A673 (cell line): ENCODE measurements around the gene UEVLD. TPM values are rescaled to one million over a fixed set of nuclear protein-coding genes. Genes with fewer than 3 reads are reported as not detected.

Experiments
- BruUV-seq: library from RNA; stranded (reverse); fragments of 400-500 nt; replicated peaks from 2 replicates; lab custom pipeline; 2021; lab: Mats Ljungman, UMichigan
- CTCF ChIA-PET: fragments of 300-600 bp; sonication (Branson Sonifier 250); formaldehyde crosslinking; loops from one replicate; lab custom pipeline; 2022; ENCODE audit warnings: antibody characterized with exemption; lab: Charles Lee
- POLR2A ChIA-PET: fragments of 300-600 bp; sonication (Branson Sonifier 250); formaldehyde crosslinking; loops from one replicate; lab custom pipeline; 2022; ENCODE audit warnings: antibody characterized with exemption; ENCODE audit not compliant: low non-redundant PET; lab: Charles Lee
- DNase-seq: peaks from one replicate; pipeline ENCODE4 v3.0.0-alpha.2; 2015; ENCODE audit warnings: low spot score
- H3K27ac ChIP-seq: fragments of 200-600 bp; sonication (generic); 2 replicates; pipeline ENCODE4 v1.5.1; 2016; ENCODE audit warnings: mixed run types, low read depth, mild to moderate bottlenecking, mixed read lengths, antibody characterized with exemption, low read length; ENCODE audit not compliant: poor library complexity, severe bottlenecking
- H3K27me3 ChIP-seq: fragments of 200-600 bp; sonication (generic); replicated peaks from 2 replicates; pipeline ENCODE4 v1.6.1; 2017; ENCODE audit warnings: mixed run types, low read depth, mild to moderate bottlenecking, mixed read lengths, antibody characterized with exemption, low read length; ENCODE audit not compliant: insufficient read depth, poor library complexity
- H3K36me3 ChIP-seq: fragments of 200-600 bp; sonication (generic); 2 replicates; pipeline ENCODE4 v1.6.1; 2016; ENCODE audit warnings: mixed run types, mild to moderate bottlenecking, mixed read lengths, antibody characterized with exemption, low read length; ENCODE audit not compliant: insufficient read depth, poor library complexity, severe bottlenecking
- H3K4me1 ChIP-seq: fragments of 200-600 bp; sonication (generic); 2 replicates; pipeline ENCODE4 v1.6.1; 2017; ENCODE audit warnings: mixed run types, mild to moderate bottlenecking, mixed read lengths, antibody characterized with exemption, low read length; ENCODE audit not compliant: insufficient read depth, poor library complexity, severe bottlenecking
- H3K4me3 ChIP-seq: fragments of 200-600 bp; sonication (generic); 2 replicates; pipeline ENCODE4 v1.5.1; 2016; ENCODE audit warnings: low read depth, mixed run types, mild to moderate bottlenecking, mixed read lengths, low read length; ENCODE audit not compliant: poor library complexity, severe bottlenecking
- H3K9me3 ChIP-seq: fragments of 200-600 bp; sonication (generic); 2 replicates; pipeline ENCODE4 v1.6.1; 2016; ENCODE audit warnings: mixed run types, low read depth, mild to moderate bottlenecking, mixed read lengths, antibody characterized with exemption, low read length; ENCODE audit not compliant: poor library complexity, severe bottlenecking
- EZH2 ChIP-seq: fragments of 200-600 bp; sonication (generic); IDR thresholded peaks from 2 replicates; pipeline ENCODE4 v1.6.1; 2017; ENCODE audit warnings: borderline replicate concordance, low read depth, mild to moderate bottlenecking, mixed read lengths, antibody characterized with exemption, low read length; ENCODE audit not compliant: poor library complexity, severe bottlenecking
- intact Hi-C: fragments of 100-400 bp; cut with micrococcal nuclease; formaldehyde crosslinking; loops from one replicate; pipeline ENCODE4 v1.10.0; 2022; ENCODE audit not compliant: unreplicated experiment
- total RNA-seq: library from RNA; stranded (reverse); gene quantifications from 2 replicates; pipeline ENCODE4 v1.2.3, GENCODE V29; 2021
- TF ChIP-seq, protein P1 (sequence below): fragments of 300-800, 200-600 bp; sonication (generic); conservative IDR thresholded peaks from 2 replicates; pipeline ENCODE4 v1.5.1; 2017; ENCODE audit warnings: low read depth, mild to moderate bottlenecking, antibody characterized with exemption, low read length, moderate library complexity, mixed read lengths

The UEVLD gene
- total RNA-seq, 1 experiment from 2014 or later, result 17.5 TPM

- intact Hi-C loops, result no loop called here
- TF ChIP-seq EZH2, result no peak
- TF ChIP-seq, protein P1, sequence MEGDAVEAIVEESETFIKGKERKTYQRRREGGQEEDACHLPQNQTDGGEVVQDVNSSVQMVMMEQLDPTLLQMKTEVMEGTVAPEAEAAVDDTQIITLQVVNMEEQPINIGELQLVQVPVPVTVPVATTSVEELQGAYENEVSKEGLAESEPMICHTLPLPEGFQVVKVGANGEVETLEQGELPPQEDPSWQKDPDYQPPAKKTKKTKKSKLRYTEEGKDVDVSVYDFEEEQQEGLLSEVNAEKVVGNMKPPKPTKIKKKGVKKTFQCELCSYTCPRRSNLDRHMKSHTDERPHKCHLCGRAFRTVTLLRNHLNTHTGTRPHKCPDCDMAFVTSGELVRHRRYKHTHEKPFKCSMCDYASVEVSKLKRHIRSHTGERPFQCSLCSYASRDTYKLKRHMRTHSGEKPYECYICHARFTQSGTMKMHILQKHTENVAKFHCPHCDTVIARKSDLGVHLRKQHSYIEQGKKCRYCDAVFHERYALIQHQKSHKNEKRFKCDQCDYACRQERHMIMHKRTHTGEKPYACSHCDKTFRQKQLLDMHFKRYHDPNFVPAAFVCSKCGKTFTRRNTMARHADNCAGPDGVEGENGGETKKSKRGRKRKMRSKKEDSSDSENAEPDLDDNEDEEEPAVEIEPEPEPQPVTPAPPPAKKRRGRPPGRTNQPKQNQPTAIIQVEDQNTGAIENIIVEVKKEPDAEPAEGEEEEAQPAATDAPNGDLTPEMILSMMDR, result no peak
- Histone ChIP-seq H3K27ac (no peak overlapping the region), H3K4me1 (no peaks in the 10 kb centered on the region), H3K4me3 (no peak overlapping the region), H3K9me3 (no peaks in the 10 kb centered on the region), H3K36me3 (no peaks in the 10 kb centered on the region), H3K27me3 (no peaks in the 10 kb centered on the region)
- POLR2A ChIA-PET, result interaction anchor here (0.5 kb wide), 1 partner anchor 26 kb away, joined by 5 read pairs; no protein-coding TSS in a partner anchor
- no TSS peak for BruUV-seq
- CTCF ChIA-PET, result no interaction called here
- peak; percentile 4 for DNase-seq
Observed at GRCh38 chr11:18522388-18522787, 66.1 kb downstream of the UEVLD start.

- CTCF ChIA-PET, result no interaction called here
Observed at GRCh38 chr11:18521122-18521521, 67.4 kb downstream of the UEVLD start.

DNA sequence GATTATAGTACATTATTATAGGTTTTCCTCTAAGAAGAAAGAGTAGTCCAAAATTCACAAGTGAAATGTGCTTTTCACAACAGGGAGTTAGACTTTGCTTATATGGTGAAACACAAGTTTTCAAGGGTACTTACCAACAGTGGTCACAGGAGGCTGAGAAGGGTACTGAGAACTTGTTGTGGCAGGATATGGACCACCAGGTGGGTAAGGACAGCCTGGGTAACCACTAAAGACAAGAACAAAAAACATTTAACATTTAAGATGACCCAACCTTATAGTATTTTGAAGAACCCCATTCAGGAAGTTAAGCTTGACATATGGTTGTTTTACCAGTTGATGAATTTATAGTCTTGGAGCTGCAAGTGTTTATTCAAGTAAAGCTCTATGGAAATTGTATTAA lies 86.2 kb downstream of the UEVLD start:
- H3K9me3 ChIP-seq, result no peaks in the 10 kb centered on the region
- BruUV-seq, result no TSS peak
- intact Hi-C loops, result no loop called here
- no peaks in the 10 kb centered on the region for H3K27me3 ChIP-seq
- ChIA-PET CTCF (no interaction called here), POLR2A (no interaction called here)
- H3K4me3 ChIP-seq, result no peak overlapping the region
- TF ChIP-seq EZH2, result no peak
- TF ChIP-seq, protein P1, result no peak
- no peak for DNase-seq
- no peak overlapping the region for H3K27ac ChIP-seq
- no peaks in the 10 kb centered on the region for H3K4me1 ChIP-seq
- peaks cover 38% of the 10 kb centered on the region for H3K36me3 ChIP-seq

More at GRCh38 chr11:18521122-18521521, 67.4 kb downstream of the UEVLD start:
- Histone ChIP-seq H3K4me1 (no peaks in the 10 kb centered on the region), H3K27me3 (no peaks in the 10 kb centered on the region), H3K4me3 (no peak overlapping the region), H3K27ac (no peak overlapping the region), H3K9me3 (no peaks in the 10 kb centered on the region), H3K36me3 (no peaks in the 10 kb centered on the region)
- BruUV-seq, result no TSS peak
- intact Hi-C loops, result no loop called here
- TF ChIP-seq, protein P1, result no peak
- no peak for TF ChIP-seq EZH2
- DNase-seq, result no peak
- POLR2A ChIA-PET, result no interaction called here
